ENCODE measurements around the gene ZBTB16. TPM values are rescaled to one million over a fixed set of nuclear protein-coding genes. Genes with fewer than 3 reads are reported as not detected.

ZBTB16 gene
- total RNA-seq, 3 donors from 2014 or later: 236 to 358 (median 271) TPM

- TF ChIP-seq POLR2A (IDR thresholded peaks at IDR 0.05): no peak
- DNase-seq (ENCODE audit: low spot score in 2 of 2): no peak
- no peaks in the 10 kb centered on the region for H3K27me3 ChIP-seq
- intact Hi-C loops (cut with DNase I; ENCODE audit: low total_unique reads): no loop called here
- H3K4me3 ChIP-seq: no peak overlapping the region
- H3K36me3 ChIP-seq: no peaks in the 10 kb centered on the region
- no peaks in the 10 kb centered on the region for H3K9me3 ChIP-seq
- H3K4me1 ChIP-seq: peaks cover 0 to 5% of the 10 kb centered on the region in 2 donors
- no peak overlapping the region for H3K27ac ChIP-seq
These were observed 219.0 kb downstream of the ZBTB16 start for GRCh38 chr11:114278342-114279065.

DNA sequence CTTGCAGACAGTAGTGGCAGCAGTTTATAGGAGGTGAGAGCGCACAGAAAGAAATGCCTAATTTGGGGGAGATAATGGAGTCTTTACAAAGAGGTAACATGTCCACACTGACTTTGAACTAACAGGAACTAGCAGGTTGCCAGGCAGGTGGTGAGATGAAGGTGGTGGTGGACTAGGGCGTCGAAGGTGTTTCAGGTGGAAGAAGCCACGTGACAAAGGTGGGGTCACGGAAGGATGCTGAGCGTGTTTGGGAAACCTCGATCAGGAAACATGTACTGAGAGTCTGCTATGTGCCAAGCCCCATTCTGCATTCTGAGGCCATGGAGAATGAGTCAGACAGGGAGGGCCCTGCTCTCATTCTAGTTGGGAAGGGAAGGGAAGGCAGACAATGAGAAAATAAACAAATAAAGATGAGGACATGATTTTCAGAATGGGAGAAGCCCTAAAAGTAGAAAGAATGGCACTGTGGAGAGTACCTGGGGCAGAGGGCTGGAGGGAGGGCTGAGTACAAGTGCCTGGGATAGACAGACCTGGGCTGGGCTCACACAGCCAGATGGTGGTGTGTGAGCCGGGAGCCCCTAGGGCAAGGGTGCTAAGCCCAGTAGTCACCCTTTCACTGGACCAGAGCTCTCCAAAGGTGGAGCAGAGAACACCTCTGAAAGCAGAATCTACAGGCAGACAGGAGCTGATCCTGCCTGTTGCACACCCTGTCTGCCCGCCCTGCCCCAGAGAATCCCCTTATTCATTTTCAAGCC is 220.5 kb downstream of the ZBTB16 start:
- no peak overlapping the region for H3K4me3 ChIP-seq
- H3K36me3 ChIP-seq: no peaks in the 10 kb centered on the region
- H3K9me3 ChIP-seq: no peaks in the 10 kb centered on the region
- peak overlapping the region; percentile 58 to 68 for H3K27ac ChIP-seq
- TF ChIP-seq, protein P1, sequence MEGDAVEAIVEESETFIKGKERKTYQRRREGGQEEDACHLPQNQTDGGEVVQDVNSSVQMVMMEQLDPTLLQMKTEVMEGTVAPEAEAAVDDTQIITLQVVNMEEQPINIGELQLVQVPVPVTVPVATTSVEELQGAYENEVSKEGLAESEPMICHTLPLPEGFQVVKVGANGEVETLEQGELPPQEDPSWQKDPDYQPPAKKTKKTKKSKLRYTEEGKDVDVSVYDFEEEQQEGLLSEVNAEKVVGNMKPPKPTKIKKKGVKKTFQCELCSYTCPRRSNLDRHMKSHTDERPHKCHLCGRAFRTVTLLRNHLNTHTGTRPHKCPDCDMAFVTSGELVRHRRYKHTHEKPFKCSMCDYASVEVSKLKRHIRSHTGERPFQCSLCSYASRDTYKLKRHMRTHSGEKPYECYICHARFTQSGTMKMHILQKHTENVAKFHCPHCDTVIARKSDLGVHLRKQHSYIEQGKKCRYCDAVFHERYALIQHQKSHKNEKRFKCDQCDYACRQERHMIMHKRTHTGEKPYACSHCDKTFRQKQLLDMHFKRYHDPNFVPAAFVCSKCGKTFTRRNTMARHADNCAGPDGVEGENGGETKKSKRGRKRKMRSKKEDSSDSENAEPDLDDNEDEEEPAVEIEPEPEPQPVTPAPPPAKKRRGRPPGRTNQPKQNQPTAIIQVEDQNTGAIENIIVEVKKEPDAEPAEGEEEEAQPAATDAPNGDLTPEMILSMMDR (IDR thresholded peaks at IDR 0.05): no peak
- TF ChIP-seq POLR2A (IDR thresholded peaks at IDR 0.05) (no peak), POLR2AphosphoS5 (IDR thresholded peaks at IDR 0.05) (no peak)
- DNase-seq (ENCODE audit: low spot score in 2 of 2): no peak
- intact Hi-C loops (cut with DNase I; ENCODE audit: low total_unique reads): no loop called here
- H3K4me1 ChIP-seq: peaks cover 0 to 5% of the 10 kb centered on the region in 2 donors
- no peaks in the 10 kb centered on the region for H3K27me3 ChIP-seq

DNA sequence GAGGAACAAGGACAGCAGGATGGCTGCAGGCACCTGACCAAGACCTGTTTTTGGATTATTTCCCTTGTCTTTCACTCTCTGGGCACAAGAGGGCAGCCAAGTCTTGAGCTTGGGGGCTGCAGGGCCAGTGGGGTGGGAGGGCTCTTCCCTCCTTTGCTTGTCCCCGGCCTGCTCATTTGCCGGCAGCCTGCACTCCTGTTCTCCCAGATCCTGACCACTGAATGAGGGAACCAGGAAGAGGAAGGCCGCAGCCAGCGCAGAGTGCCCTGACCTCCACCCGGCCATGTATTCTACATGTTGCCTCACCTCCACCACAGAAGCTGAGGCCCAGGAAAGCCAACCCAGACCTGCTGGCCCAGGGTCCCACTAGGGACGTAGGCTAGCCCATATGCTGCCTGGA is 221.2 kb downstream of the ZBTB16 start:
- intact Hi-C loops (cut with DNase I; ENCODE audit: low total_unique reads): no loop called here

DNA sequence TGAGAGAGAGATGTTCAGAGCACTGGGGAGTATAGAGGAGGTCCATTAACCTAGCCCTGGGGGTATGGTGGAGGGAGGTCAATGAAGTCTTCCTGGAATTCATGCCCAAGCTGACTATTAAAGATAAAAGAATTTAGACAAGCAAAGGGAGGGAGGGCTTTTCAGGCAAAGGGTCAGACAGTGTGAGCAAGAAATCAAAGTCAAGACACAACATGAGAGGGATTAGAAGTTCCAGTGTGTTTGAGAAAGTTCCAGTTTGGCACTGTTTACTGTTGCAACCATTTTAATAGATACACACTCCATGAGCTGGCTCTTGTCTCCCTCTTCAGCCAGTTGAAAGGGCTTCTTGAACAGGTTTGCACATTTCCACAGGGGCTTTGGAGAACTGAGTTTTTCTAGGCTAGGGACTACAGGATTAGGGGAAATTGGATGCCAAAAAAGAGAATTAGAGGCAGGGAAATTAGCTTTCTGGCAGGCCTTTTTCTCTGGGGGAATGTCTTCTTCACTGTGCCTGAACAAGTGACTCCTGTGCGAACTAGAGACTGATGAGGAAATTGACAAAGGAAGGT is 222.0 kb downstream of the ZBTB16 start:
- H3K27me3 ChIP-seq: no peaks in the 10 kb centered on the region
- no peak for DNase-seq (ENCODE audit: low spot score in 2 of 2)
- no peaks in the 10 kb centered on the region for H3K9me3 ChIP-seq
- intact Hi-C loops (cut with DNase I; ENCODE audit: low total_unique reads): no loop called here
- H3K27ac ChIP-seq: peak overlapping the region; percentile 58 to 68
- TF ChIP-seq POLR2A (IDR thresholded peaks at IDR 0.05): no peak
- TF ChIP-seq, protein P1 (IDR thresholded peaks at IDR 0.05): no peak
- TF ChIP-seq POLR2AphosphoS5 (IDR thresholded peaks at IDR 0.05): no peak
- no peak overlapping the region for H3K4me3 ChIP-seq
- peaks cover 0 to 9% of the 10 kb centered on the region in 2 donors for H3K4me1 ChIP-seq
- H3K36me3 ChIP-seq: no peaks in the 10 kb centered on the region

More for the DNA sequence above, 221.2 kb downstream of the ZBTB16 start:
- Histone ChIP-seq H3K27ac (peak overlapping the region; percentile 58 to 68), H3K9me3 (no peaks in the 10 kb centered on the region), H3K4me1 (peaks cover 0 to 9% of the 10 kb centered on the region in 2 donors), H3K4me3 (no peak overlapping the region), H3K27me3 (no peaks in the 10 kb centered on the region), H3K36me3 (no peaks in the 10 kb centered on the region)
- peak in 1 of 2 donors; percentile 47 for DNase-seq (ENCODE audit: low spot score in 2 of 2)
- TF ChIP-seq, protein P1 (IDR thresholded peaks at IDR 0.05): peak in 2 of 3 donors; percentile 45 to 76
- TF ChIP-seq POLR2AphosphoS5 (IDR thresholded peaks at IDR 0.05) (peak in 2 of 3 donors; percentile 28 to 31), POLR2A (IDR thresholded peaks at IDR 0.05) (no peak)

DNA sequence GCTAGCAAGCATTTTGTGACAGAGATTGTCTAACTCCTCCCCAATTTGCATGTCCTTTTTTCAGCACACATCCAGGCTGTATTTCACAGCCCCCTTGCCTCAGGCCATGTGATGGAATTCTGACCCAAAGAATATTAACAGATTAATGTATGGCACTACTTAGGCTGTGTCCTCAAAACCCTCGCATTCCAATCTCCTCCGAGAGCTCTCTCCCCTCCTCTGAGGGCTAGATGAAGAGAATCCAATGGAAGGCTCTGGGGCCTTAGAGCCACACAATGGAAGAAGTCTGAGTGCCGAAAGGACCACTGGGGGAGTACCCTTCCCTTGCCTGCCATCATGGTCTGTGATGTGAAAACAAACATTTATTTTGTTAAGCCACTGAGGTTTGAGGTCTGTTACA is 223.0 kb downstream of the ZBTB16 start:
- Histone ChIP-seq H3K27ac (no peak overlapping the region), H3K36me3 (no peaks in the 10 kb centered on the region), H3K27me3 (no peaks in the 10 kb centered on the region), H3K4me3 (no peak overlapping the region), H3K4me1 (peaks cover 0 to 9% of the 10 kb centered on the region in 2 donors), H3K9me3 (no peaks in the 10 kb centered on the region)
- DNase-seq (ENCODE audit: low spot score in 2 of 2): no peak
- intact Hi-C loops (cut with DNase I; ENCODE audit: low total_unique reads): no loop called here
- TF ChIP-seq POLR2A (IDR thresholded peaks at IDR 0.05) (no peak), POLR2AphosphoS5 (IDR thresholded peaks at IDR 0.05) (no peak)
- TF ChIP-seq, protein P1 (IDR thresholded peaks at IDR 0.05): no peak
